ENCODE data around the gene RFPL3. TPM values are rescaled to one million over a fixed set of nuclear protein-coding genes. Genes with fewer than 3 reads are reported as not detected.

RFPL3 gene
- total and polyA plus RNA-seq, 10 of the 15 experiments (the other 5 are each of a cell fraction or from before 2014, with no cell fraction given) = not detected

- TF ChIP-seq NR2C2 (IDR thresholded peaks at IDR 0.05; ENCODE audit: borderline replicate concordance, control insufficient read depth, insufficient read length, low read depth) (no peak), CBFB (IDR thresholded peaks at IDR 0.05; ENCODE audit: low read depth) (no peak), PKNOX1 (IDR thresholded peaks at IDR 0.05) (no peak), TARDBP (IDR thresholded peaks at IDR 0.05; ENCODE audit: borderline replicate concordance) (no peak)
Observed at GRCh38 chr22:32317524-32317923, 40.1 kb upstream of the RFPL3 start (continued).

GRCh38 chr22:32318361-32318760 is 39.3 kb upstream of the RFPL3 start:
- intact Hi-C loops (cut with micrococcal nuclease; ENCODE audit: unreplicated experiment) (no loop called here), in situ Hi-C loops (cut with MboI) (no loop called here)
- DNase-seq (ENCODE audit: low read depth, low spot score) (no peak), FAIRE-seq (no peak), ATAC-seq (no peak)
- no peak overlapping the region for H3K4me2 ChIP-seq (ENCODE audit: control insufficient read depth, insufficient read depth)
- TF ChIP-seq E2F8 (IDR thresholded peaks at IDR 0.05; ENCODE audit: low read depth, partially characterized antibody) (no peak), ZBTB4 (CRISPR knock-in tag; IDR thresholded peaks at IDR 0.05) (no peak), ZBTB11 (CRISPR knock-in tag; IDR thresholded peaks at IDR 0.05) (no peak), BMI1 (IDR thresholded peaks at IDR 0.05; ENCODE audit: borderline replicate concordance) (no peak), NBN (IDR thresholded peaks at IDR 0.05) (no peak), EP300 (IDR thresholded peaks at IDR 0.05; ENCODE audit: borderline replicate concordance in 1 of 2, control insufficient read depth in 1 of 2, low read depth in 2 of 2, low read length in 2 of 2) (no peak)
- WGBS (ENCODE audit: insufficient coverage, insufficient replicate concordance, low lambda C conversion rate, missing lambda C conversion rate) = 0% methylated on average over 1 of the region's 1 CpG
- H3K4me3 ChIP-seq = no peak overlapping the region
- ChIA-PET CTCF (no interaction called here), RAD21 (ENCODE audit: unreplicated experiment) (no interaction called here), POLR2A (no interaction called here), SMC1A (ENCODE audit: uncharacterized antibody, unreplicated experiment) (no interaction called here)
- no TSS peak for BruUV-seq (replicated peaks)
- H3K36me3 ChIP-seq (ENCODE audit: control insufficient read depth in 2 of 2, insufficient read depth in 2 of 2, low read length in 1 of 2) = no peaks in the 10 kb centered on the region
- H3K4me1 ChIP-seq (ENCODE audit: control insufficient read depth, insufficient read depth, low read length) = no peaks in the 10 kb centered on the region
- H3K9me3 ChIP-seq (replicated peaks; ENCODE audit: control insufficient read depth, insufficient read depth, low read length) = no peaks in the 10 kb centered on the region
- H4K20me1 ChIP-seq (ENCODE audit: control insufficient read depth, insufficient read depth) = no peaks in the 10 kb centered on the region
- no peaks in the 10 kb centered on the region for H3K79me2 ChIP-seq (ENCODE audit: control insufficient read depth, insufficient read depth, low read length)
- no peak overlapping the region for H3K27ac ChIP-seq (ENCODE audit: control insufficient read depth, insufficient read depth)
- H2AFZ ChIP-seq (ENCODE audit: control insufficient read depth, low read depth, low read length) = no peak overlapping the region
- no peak overlapping the region for H3K9ac ChIP-seq (ENCODE audit: control insufficient read depth, insufficient read depth, low read length)
- H3K27me3 ChIP-seq (replicated peaks in 1 of 2; ENCODE audit: control insufficient read depth in 2 of 2, insufficient read depth in 2 of 2, low read length in 1 of 2) = no peaks in the 10 kb centered on the region

Data from GM12878 (cell line).